NCI-H1417 (cell line): ENCODE results near the gene RPL18A.

Experiments
- DNase-seq, 3 experiments: peaks; one replicate each; lab custom pipeline; 2025; lab: John Stamatoyannopoulos, UW

Gene RPL18A

GRCh38 chr19:17909003-17909732, 49.5 kb downstream of the RPL18A start:
- DNase-seq: no peak

GRCh38 chr19:17910791-17911360, 51.2 kb downstream of the RPL18A start:
- no peak for DNase-seq
